Stimulated activated naive CD8-positive, alpha-beta T cell treated with anti-CD3 and anti-CD28 coated beads, Interleukin-15, amount 100 ng/mL, for 72 hours (primary cell): ENCODE results near the gene UPB1.
"Not testable (repeated sequence)": the region's sequence is repeated elsewhere in the genome, so short reads cannot be mapped to it uniquely, and the experiment has no call there.

Experiments used
- ATAC-seq: fragments of 150-1000 bp; cut with Tn5 transposase; 2 replicates; pipeline ENCODE4 v1.10.0; 2021; ENCODE audit warnings: mild to moderate bottlenecking, moderate library complexity
- DNase-seq, 2 donors: peaks; one replicate each; pipeline ENCODE4 v3.0.0; 2021 to 2022
- H3K27ac Mint-ChIP-seq, 2 donors: one replicate each; pipeline ENCODE4 v1.8.0; 2022; ENCODE audit warnings: mild to moderate bottlenecking in 2 of 2, mixed read lengths in 2 of 2, moderate library complexity in 2 of 2
- H3K27me3 Mint-ChIP-seq: one replicate; pipeline ENCODE4 v1.8.0; 2022; ENCODE audit warnings: mixed read lengths
- H3K4me1 Mint-ChIP-seq: one replicate; pipeline ENCODE4 v1.8.0; 2022; ENCODE audit warnings: mild to moderate bottlenecking, mixed read lengths
- H3K4me3 Mint-ChIP-seq, 2 donors: one replicate each; pipeline ENCODE4 v1.8.0; 2022; ENCODE audit warnings: mild to moderate bottlenecking in 2 of 2, mixed read lengths in 2 of 2, moderate library complexity in 1 of 2
- H3K9me3 Mint-ChIP-seq, 2 donors: one replicate each; pipeline ENCODE4 v1.8.0; 2022; ENCODE audit warnings: mixed read lengths in 2 of 2

The UPB1 gene

DNA sequence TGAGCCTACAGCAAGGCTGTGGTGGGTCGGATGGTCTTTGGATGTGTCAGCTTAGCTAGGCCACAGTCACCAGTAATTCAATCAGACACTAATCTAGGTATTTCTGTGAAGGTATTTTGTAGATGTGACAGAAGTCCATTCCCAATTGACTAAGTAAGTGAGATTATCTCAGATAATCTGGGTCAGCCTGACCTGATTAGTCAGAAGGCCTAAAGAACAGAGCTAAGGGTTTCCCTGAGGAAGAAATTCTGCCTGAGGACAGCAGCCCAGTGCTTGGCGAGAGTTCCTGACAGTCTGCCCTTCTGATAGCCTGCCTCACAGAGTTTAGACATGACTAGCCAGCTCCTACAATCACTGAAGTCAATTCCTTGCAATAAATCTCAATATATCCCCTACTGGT is 31.1 kb downstream of the UPB1 start:
- no peak for ATAC-seq

DNA sequence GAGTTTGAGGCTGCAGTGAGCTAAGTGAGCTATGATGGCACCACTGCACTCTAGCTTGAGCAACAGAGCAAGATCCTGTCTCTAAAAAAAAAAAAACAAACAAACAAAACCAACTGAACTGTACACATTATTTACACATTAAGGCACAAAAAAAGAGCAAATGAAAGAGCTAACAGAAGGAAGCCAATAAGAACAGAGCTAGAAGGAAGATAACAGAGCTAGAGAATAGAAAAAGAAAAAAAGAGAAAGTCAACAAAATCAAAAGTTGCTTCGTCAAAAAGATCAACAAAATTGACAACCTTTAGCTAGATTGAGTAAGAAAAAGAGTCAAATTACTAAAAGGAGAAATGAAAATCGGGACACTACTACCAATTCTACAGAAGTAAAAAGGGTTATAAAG is 34.8 kb downstream of the UPB1 start:
- Mint-ChIP-seq H3K27me3 (no peaks in the 10 kb centered on the region), H3K4me1 (peaks cover 9% of the 10 kb centered on the region), H3K9me3 (no peaks in the 10 kb centered on the region), H3K27ac (peak overlapping the region in 1 of 2 donors; percentile 37), H3K4me3 (no peak overlapping the region)
- no peak for DNase-seq
- no peak for ATAC-seq

More for the DNA sequence above, 31.1 kb downstream of the UPB1 start:
- Mint-ChIP-seq H3K9me3 (no peaks in the 10 kb centered on the region), H3K4me3 (no peak overlapping the region), H3K27me3 (no peaks in the 10 kb centered on the region), H3K4me1 (peaks cover 21% of the 10 kb centered on the region), H3K27ac (no peak overlapping the region)
- no peak for DNase-seq

DNA sequence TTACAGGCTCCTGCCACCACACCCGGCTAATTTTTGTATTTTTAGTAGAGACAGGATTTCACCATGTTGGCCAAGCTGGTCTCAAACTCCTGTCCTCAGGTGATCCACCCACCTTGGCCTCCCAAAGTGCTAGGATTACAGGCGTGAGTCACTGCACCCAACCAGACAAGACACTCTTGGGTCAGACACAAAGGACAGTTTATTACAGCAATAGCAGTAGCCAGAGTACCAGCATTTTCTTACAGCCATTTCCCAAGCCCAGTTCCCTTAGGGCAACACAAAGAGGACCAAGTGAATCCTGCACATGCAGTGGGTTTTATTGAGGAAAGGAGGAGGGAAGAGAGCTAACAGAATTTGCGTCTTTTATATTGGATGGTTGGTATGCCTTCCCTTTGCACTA is 35.8 kb downstream of the UPB1 start:
- DNase-seq, H3K4me3 Mint-ChIP-seq, H3K27me3 Mint-ChIP-seq, H3K27ac Mint-ChIP-seq, H3K9me3 Mint-ChIP-seq, H3K4me1 Mint-ChIP-seq, ATAC-seq: not testable (repeated sequence)

DNA sequence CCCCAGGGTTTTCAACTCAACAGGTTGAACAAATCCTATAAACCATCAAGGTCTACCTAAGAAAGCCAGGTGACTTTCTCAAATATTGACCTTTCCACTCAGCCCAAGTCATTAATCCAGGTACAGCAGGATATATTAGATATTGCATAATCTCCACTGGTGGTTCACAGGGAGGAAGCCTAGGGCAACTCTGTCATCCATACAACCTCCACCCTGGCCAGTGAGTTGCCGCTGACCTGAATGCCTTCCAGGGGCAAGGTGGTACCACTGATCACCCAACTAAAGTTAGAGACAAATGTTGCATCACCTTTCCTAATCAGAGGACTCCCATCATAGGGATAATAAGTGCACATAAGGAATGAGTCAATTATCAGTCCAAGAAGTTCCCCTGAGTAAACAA is 36.9 kb downstream of the UPB1 start:
- Mint-ChIP-seq H3K9me3 (no peaks in the 10 kb centered on the region), H3K4me3 (no peak overlapping the region), H3K27me3 (no peaks in the 10 kb centered on the region), H3K4me1 (no peaks in the 10 kb centered on the region), H3K27ac (peak overlapping the region in 1 of 2 donors; percentile 27)
- no peak for ATAC-seq
- no peak for DNase-seq

DNA sequence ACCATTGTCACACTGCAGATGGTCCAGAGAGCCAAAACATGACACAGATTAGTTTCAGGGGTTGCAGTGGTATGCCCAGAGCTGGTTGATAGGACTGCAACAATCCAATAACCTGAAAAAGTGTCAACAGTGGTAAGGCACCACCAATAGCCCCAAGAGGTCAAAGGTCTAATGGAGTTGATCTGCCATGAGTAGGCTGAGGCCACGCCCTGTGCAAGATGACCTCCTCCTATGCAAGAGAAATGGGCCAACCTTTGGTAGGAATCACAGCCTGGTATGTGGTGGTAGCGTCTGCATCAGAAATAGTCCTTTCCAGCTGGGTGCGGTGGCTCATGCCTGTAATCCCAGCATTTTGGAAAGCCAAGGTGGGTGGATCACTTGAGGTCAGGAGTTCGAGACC is 40.2 kb downstream of the UPB1 start:
- Mint-ChIP-seq H3K4me3 (no peak overlapping the region), H3K27me3 (no peaks in the 10 kb centered on the region), H3K9me3 (no peaks in the 10 kb centered on the region), H3K27ac (no peak overlapping the region), H3K4me1 (no peaks in the 10 kb centered on the region)
- no peak for DNase-seq
- no peak for ATAC-seq

DNA sequence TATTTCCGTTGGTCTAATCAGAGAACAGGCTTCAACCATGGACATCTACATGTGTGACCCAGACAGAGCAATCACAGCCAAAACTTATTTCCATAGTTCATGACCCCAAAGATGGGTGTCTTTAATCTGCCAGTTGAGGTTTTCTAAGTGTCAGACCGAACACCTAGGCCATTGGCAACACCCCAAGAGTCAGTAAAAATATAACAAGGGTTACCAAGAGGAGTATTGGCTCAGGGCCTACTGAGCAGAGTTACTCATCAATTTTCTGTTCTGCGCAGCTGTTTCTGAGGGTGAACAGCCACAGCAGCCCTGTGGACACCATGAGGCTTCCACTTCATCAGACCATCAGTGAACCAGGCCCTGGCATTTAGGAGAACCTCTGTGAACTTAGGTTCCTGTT is 41.0 kb downstream of the UPB1 start:
- H3K9me3 Mint-ChIP-seq, result no peaks in the 10 kb centered on the region
- ATAC-seq, result no peak
- DNase-seq, result no peak
- no peaks in the 10 kb centered on the region for H3K27me3 Mint-ChIP-seq
- H3K4me3 Mint-ChIP-seq, result no peak overlapping the region
- H3K4me1 Mint-ChIP-seq, result no peaks in the 10 kb centered on the region
- no peak overlapping the region for H3K27ac Mint-ChIP-seq

DNA sequence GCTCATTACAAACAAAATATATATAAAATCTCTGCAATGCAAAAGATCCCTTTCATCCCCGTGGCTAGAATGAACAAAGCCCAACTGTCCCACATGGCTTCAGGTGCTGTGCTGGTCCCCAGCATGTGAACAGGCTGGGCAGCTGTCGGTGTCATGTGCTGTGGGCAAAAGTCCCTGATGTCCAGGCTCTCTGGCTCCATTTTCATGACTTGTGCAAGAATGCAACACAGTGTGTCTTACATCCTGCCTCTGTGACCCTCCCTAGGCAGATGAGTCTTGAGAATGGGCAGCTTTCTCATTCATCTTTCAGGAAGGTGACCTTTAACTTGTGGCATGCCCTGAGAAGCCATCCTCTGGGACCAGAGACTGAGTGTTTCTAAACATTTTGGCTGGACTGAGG is 45.3 kb downstream of the UPB1 start:
- no peak for DNase-seq
- Mint-ChIP-seq H3K4me3 (no peak overlapping the region), H3K4me1 (no peaks in the 10 kb centered on the region), H3K27ac (no peak overlapping the region), H3K9me3 (no peaks in the 10 kb centered on the region), H3K27me3 (no peaks in the 10 kb centered on the region)
- no peak for ATAC-seq

DNA sequence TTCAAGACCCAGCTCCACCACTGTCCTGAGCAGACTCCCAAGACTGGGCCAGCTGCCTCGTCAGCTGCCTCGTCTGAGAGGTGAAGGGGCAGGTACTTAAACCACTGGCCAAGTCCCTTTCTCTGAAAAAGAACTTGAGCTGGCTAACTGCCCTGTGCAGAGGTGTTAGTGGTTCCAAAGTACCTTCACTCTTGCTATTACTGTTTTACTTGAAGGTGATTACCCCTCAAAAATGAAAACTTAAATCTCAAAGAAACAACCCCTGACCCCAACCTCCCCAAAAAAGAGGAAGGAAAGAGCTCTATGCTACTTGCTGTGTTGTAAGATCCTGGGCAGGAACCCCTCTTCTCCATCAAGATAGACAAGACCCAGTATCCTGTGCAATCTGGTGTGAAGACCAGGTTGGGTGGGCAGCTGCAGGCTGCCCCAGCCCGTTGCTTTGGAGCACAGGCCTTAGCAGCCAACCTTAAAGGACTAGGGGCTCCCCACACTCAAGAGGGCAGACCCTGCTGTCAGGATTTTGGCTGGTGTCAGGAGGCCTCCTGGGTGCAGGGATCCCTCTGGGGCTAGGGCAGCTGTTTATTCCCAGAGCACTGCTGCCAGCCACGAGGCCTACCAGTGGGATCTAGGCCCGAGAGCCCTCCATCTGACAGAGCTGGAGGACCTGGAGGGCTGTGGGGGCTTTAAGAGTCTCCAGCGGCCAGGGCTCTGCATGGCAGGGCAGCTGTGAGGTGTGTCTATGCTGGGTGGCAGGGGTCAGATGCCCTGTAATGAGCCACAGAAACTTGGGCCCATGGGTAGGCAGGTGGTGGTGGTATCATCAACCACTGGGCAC is 46.8 kb downstream of the UPB1 start:
- H3K27ac Mint-ChIP-seq, result peak overlapping the region in 1 of 2 donors; percentile 42
- H3K27me3 Mint-ChIP-seq, result no peaks in the 10 kb centered on the region
- no peaks in the 10 kb centered on the region for H3K4me1 Mint-ChIP-seq
- H3K9me3 Mint-ChIP-seq, result no peaks in the 10 kb centered on the region
- ATAC-seq, result no peak
- no peak for DNase-seq
- H3K4me3 Mint-ChIP-seq, result no peak overlapping the region

DNA sequence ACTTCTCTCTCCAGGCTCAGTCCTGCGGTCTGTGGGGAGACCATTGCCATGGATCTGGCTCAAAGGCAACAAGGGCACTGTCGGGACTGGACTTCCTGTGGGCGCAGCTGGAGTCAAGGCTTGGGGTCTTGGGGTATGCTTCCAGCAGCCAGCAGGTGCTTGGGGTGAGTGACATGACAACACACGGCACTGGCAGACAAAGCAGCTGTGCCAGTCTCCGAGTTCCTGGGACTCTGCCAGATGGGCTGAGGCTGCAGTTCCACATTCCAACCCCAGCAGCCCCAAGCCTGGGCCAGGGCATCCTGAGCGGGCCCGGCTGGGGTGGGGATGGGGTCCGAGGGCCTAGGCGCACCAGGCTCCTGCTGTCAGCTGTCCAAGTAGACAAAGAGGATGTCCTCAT is 47.5 kb downstream of the UPB1 start:
- H3K27ac Mint-ChIP-seq, result peak overlapping the region in 1 of 2 donors; percentile 74
- H3K9me3 Mint-ChIP-seq, result no peaks in the 10 kb centered on the region
- DNase-seq (no peak), ATAC-seq (no peak)
- H3K4me1 Mint-ChIP-seq, result peaks cover 3% of the 10 kb centered on the region
- no peak overlapping the region for H3K4me3 Mint-ChIP-seq
- no peaks in the 10 kb centered on the region for H3K27me3 Mint-ChIP-seq

DNA sequence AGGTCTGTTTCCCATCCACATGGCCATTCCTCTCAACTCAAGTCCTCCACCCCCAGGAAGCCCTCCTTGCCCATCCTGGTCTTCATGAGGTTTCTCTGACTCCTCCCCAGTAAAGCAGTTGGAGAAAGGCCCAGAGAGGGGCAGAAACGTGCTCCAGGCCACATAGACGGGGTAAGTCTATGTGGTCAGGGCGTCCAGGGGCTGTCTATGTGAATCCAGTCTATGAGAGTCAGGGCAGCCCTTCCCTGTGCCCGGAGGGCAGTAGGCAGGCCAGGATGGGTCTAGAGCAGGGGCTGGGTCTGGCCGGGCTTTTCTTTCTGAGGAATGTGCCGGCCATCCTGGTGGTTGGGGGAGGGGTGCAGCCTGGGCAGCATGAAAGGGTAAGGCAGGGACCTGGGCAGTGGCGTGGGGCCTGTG is 48.1 kb downstream of the UPB1 start:
- Mint-ChIP-seq H3K4me1 (peaks cover 6% of the 10 kb centered on the region), H3K27ac (peak overlapping the region in 1 of 2 donors; percentile 83), H3K9me3 (no peaks in the 10 kb centered on the region), H3K27me3 (no peaks in the 10 kb centered on the region), H3K4me3 (no peak overlapping the region)
- ATAC-seq (no peak), DNase-seq (no peak)

DNA sequence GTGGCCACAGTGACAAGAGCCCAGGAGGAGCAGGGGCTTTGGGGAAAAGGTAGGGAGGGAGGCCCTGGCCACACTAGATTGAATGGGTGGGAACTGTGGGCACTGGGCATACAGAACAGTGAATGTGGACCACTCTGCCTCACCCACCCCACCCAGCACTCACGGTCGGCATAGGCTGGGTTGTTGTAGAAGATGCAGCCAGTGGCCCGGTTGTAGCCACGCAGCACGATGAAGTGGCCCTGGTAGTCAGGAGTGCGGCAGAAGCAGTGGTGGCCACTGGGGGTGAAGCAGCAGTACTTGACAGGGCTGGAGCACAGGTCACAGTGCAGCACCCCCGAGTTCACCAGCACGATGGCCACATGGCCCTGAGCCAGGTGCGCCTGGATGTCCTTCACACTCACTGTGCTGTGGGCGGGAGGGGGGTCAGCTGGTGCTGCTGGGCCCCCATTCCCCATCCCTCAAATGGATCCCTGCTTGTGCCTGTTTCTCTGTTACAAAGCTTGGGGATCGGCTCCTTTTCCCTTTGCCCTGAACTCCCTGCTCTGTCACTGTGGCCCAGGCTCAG is 48.6 kb downstream of the UPB1 start:
- Mint-ChIP-seq H3K4me3 (no peak overlapping the region), H3K4me1 (peaks cover 6% of the 10 kb centered on the region), H3K27me3 (no peaks in the 10 kb centered on the region), H3K27ac (peak overlapping the region; percentile 19 to 83), H3K9me3 (no peaks in the 10 kb centered on the region)
- ATAC-seq (no peak), DNase-seq (no peak)

DNA sequence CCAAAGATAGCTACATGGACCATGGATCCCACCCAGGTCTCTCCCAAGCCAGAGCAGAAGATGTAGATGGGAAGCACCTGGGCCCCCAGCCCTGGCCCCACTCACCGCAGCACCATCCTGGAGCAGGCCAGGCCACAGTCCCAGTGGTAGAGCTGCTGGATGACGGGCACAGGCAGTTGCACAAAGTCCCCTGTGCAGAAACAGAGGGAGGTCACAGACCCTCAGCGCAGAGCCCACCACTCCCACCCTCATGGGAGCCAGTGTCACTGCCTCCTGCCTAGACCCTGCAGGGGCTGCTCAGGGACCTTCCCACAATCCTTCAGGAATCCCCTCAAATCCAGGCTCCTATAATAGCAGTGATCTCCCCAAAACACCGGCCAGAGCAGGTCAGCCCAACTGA is 53.7 kb downstream of the UPB1 start:
- no peaks in the 10 kb centered on the region for H3K9me3 Mint-ChIP-seq
- H3K4me1 Mint-ChIP-seq, result peaks cover 30% of the 10 kb centered on the region
- ATAC-seq (no peak), DNase-seq (no peak)
- H3K27ac Mint-ChIP-seq, result peak overlapping the region in 1 of 2 donors; percentile 54
- H3K27me3 Mint-ChIP-seq, result no peaks in the 10 kb centered on the region
- no peak overlapping the region for H3K4me3 Mint-ChIP-seq

DNA sequence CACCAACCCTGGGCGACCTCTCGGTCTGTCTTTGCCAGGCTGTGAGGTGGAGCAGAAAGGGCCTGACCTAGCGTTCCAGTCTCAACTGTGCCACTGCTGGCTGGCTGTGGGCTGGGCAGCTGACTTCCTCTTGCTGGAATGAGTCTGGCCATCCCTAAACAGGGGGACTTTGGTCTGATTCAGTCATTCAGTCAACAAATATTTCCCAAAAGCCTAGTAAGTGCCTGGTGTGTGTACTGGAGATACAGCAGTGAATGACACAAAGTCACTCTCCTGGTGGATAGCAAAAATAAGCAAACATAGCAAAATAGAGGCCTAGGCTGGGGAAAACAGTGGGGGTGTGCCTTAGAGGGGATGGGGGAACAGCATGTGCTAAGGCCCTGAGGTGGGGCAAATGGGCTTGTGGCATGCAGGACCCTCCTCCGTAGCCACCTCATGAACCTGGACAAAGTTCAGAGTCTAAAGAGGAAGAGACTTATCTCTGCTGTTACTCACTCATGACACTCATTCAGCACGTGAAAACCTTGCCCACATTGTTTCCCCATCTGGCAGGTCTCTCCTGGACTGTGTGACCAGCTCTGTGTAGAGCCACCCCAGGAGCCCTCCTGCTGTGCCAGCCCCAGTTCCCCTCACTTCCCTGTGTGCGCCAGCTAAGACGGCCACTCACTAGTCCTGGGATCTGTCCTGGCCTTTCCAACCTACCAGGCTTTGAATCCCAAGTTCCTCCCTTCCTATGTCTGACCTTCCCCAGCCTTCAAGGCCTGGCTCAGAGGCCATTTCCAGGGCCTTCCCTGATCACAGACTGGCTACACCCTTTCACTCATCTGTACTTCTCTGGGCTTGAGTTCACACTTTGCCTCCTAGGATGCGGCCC is 55.1 kb downstream of the UPB1 start:
- Mint-ChIP-seq H3K9me3 (no peaks in the 10 kb centered on the region), H3K27ac (peak overlapping the region in 1 of 2 donors; percentile 60), H3K4me1 (peaks cover 38% of the 10 kb centered on the region), H3K4me3 (no peak overlapping the region), H3K27me3 (no peaks in the 10 kb centered on the region)
- ATAC-seq (no peak), DNase-seq (no peak)

DNA sequence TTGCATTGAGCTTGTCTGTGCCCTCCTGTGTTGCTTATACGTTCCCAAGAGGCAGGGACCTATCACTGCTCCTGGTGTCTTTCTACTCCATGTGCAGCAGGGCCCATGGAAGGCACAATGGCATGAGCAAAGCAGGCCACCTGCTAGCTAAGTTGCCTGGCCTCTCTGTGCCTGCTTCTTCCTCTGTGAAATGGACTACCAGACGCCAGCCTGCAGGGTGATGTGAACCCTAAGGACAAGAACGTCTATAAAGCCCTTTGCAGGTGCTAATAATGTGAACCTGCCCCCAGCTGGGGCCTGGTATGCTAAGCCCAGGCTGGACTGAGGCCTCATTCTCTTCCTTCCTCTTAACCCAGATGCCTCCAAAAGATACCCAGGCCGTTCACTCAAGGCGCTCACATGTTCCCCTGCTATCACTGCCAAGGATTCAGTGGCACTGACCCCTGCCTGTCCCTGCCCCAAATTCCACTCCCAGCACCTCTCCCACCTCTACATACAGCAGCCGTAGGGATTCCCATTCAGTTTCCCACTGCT is 55.8 kb downstream of the UPB1 start:
- no peak for DNase-seq
- H3K4me1 Mint-ChIP-seq, result peaks cover 38% of the 10 kb centered on the region

DNA sequence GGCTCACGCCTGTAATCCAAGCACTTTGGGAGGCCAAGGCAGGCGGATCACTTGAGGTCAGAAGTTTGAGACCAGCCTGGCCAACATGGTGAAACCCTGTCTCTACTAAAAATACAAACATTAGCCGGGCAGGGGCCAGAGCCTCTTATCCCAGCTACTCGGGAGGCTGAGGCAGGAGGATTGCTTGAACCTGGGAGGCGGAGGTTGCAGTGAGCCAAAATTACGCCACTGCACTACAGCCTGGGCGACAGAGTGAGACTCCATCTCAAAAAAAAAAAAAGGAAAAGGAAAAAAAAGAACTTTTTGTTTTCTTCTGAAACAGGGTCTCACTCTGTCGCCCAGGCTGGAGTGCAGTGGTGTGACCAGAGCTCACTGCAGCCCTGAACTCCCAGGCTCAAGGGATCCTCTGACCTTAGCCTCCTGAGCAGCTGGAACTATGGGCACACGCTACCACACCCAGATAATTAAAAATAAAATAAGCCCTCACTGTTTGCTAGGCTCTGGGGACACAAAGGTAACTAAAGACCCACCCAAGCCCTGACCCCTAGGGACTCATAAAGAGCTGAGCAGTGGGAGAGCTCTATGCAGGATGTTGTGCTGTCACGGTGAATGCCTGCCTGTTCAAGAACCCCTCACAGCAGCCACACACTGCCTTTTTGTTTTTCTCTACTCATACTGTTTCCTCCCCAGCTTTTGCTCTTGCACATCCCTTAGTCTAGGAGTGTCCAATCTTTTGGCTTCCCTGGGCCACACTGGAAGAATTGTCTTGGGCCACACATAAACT is 57.6 kb downstream of the UPB1 start:
- not testable (repeated sequence) for H3K9me3 Mint-ChIP-seq, DNase-seq, ATAC-seq, H3K27me3 Mint-ChIP-seq
- peak overlapping the region in 1 of 2 donors; percentile 70 for H3K27ac Mint-ChIP-seq
- peaks cover 42% of the 10 kb centered on the region for H3K4me1 Mint-ChIP-seq
- H3K4me3 Mint-ChIP-seq, result peak overlapping the region; percentile 97 to 100

More for the DNA sequence above, 55.8 kb downstream of the UPB1 start:
- H3K4me3 Mint-ChIP-seq, result no peak overlapping the region
- peak overlapping the region in 1 of 2 donors; percentile 60 for H3K27ac Mint-ChIP-seq
- ATAC-seq, result no peak
- H3K27me3 Mint-ChIP-seq, result no peaks in the 10 kb centered on the region
- no peaks in the 10 kb centered on the region for H3K9me3 Mint-ChIP-seq
